Measurements from ENCODE around the gene SLC15A1.

- TF ChIP-seq CTCF (optimal IDR thresholded peaks at IDR 0.05 in 1 of 3, IDR thresholded peaks at IDR 0.05 in 1 of 3, conservative IDR thresholded peaks at IDR 0.05 in 1 of 3; ENCODE audit: extremely low read depth in 1 of 3, insufficient read depth in 2 of 3, low read length in 3 of 3) (no peak), EZH2 (IDR thresholded peaks at IDR 0.05; ENCODE audit: low read length) (no peak)
These were observed 9.1 kb downstream of the SLC15A1 start for GRCh38 chr13:98743377-98743776.

Measured in keratinocyte (primary cell).